Subcutaneous adipose tissue (tissue), 4 donors: ENCODE measurements around the gene RBM6. TPM values are rescaled to one million over a fixed set of nuclear protein-coding genes. Genes with fewer than 3 reads are reported as not detected.

Experiments
- CTCF ChIP-seq: fragments of 450-650 bp; IDR thresholded peaks from one replicate; pipeline ENCODE4 v1.5.1; 2016; ENCODE audit warnings: low read depth, mild to moderate bottlenecking, control low read depth, antibody characterized with exemption, moderate library complexity
- total RNA-seq, 4 donors: library from RNA; depleted of rRNA; stranded (reverse); fragments of >200 nt; gene quantifications; one replicate each; pipeline ENCODE4 v1.1.0, GENCODE V29; 2016

The RBM6 gene
- total RNA-seq, 4 donors from 2014 or later = 95.5 to 150 (median 107) TPM

GRCh38 chr3:50028346-50028745 lies 88.4 kb downstream of the RBM6 start:
- no peak for TF ChIP-seq CTCF

GRCh38 chr3:50044976-50045375 lies 105.0 kb downstream of the RBM6 start:
- no peak for TF ChIP-seq CTCF

- no peak for TF ChIP-seq CTCF
These were observed 107.5 kb downstream of the RBM6 start for GRCh38 chr3:50047426-50047825.

GRCh38 chr3:50050361-50050760 lies 110.4 kb downstream of the RBM6 start:
- no peak for TF ChIP-seq CTCF

GRCh38 chr3:50057756-50058155 lies 117.8 kb downstream of the RBM6 start:
- no peak for TF ChIP-seq CTCF

GRCh38 chr3:50068134-50068533 lies 128.2 kb downstream of the RBM6 start:
- no peak for TF ChIP-seq CTCF

GRCh38 chr3:50078091-50078490 lies 138.1 kb downstream of the RBM6 start:
- TF ChIP-seq CTCF = no peak
